H1 (cell line): Measurements from ENCODE around the gene GPR68. TPM values are rescaled to one million over a fixed set of nuclear protein-coding genes. Genes with fewer than 3 reads are reported as not detected.

Experiments
- CTCF ChIA-PET: fragments of 300-600 bp; sonication (Branson Sonifier 250); formaldehyde crosslinking; loops from one replicate; lab custom pipeline; 2021; ENCODE audit not compliant: partially characterized antibody; lab: Charles Lee
- POLR2A ChIA-PET: fragments of 300-600 bp; sonication (Branson Sonifier 250); formaldehyde crosslinking; loops from one replicate; lab custom pipeline; 2021; ENCODE audit warnings: inconsistent platforms; ENCODE audit not compliant: partially characterized antibody; lab: Charles Lee
- DNase-seq, 2 experiments: peaks; one replicate each; pipeline versions ENCODE4 v3.0.0 to v3.0.0-alpha.2; 2010 to 2022; ENCODE audit warnings: low spot score in 2 of 2, low read depth in 1 of 2, mixed read lengths in 1 of 2
- FAIRE-seq: peaks from 2 replicates; lab custom pipeline; 2011; peaks lifted over from hg19 to GRCh38; lab: Jason Lieb, UNC
- H2AFZ ChIP-seq: 2 replicates; pipeline ENCODE4 v1.8.1; 2012; ENCODE audit warnings: low read length, inconsistent platforms
- H2AK5ac ChIP-seq: 2 replicates; pipeline ENCODE4 v1.6.1; 2013; ENCODE audit warnings: low read depth, low read length
- H2BK120ac ChIP-seq: replicated peaks from 2 replicates; pipeline ENCODE3; 2013; ENCODE audit warnings: low read depth, low read length, inconsistent platforms
- H2BK12ac ChIP-seq: 2 replicates; pipeline ENCODE4 v1.6.1; 2013; ENCODE audit warnings: low read depth, low read length
- H2BK15ac ChIP-seq: 2 replicates; pipeline ENCODE4 v1.6.1; 2013; ENCODE audit warnings: low read length
- H2BK20ac ChIP-seq: 2 replicates; pipeline ENCODE4 v1.6.1; 2013; ENCODE audit warnings: low read length
- H2BK5ac ChIP-seq: 2 replicates; pipeline ENCODE4 v1.6.1; 2013; ENCODE audit warnings: low read depth, low read length
- H3K14ac ChIP-seq: 2 replicates; pipeline ENCODE4 v1.6.1; 2013; ENCODE audit warnings: inconsistent platforms; ENCODE audit not compliant: insufficient read length
- H3K18ac ChIP-seq: 2 replicates; pipeline ENCODE4 v1.6.1; 2013; ENCODE audit warnings: low read length; ENCODE audit errors: extremely low read depth
- H3K23ac ChIP-seq: 2 replicates; pipeline ENCODE4 v1.6.1; 2013; ENCODE audit warnings: inconsistent platforms; ENCODE audit not compliant: insufficient read length
- H3K23me2 ChIP-seq: 2 replicates; pipeline ENCODE4 v1.6.1; 2013; ENCODE audit warnings: low read depth, low read length
- H3K27ac ChIP-seq: 2 replicates; pipeline ENCODE4 v1.6.1; 2011; ENCODE audit warnings: low read depth, low read length, inconsistent platforms
- H3K27me3 ChIP-seq, 4 experiments: replicated peaks in 1 of 4; 1 replicate in 1 of 4; 2 replicates in 3 of 4; pipeline versions ENCODE4 v1.6.1 to v1.8.1; 2011 to 2013; ENCODE audit warnings: low read length in 3 of 4, mild to moderate bottlenecking in 3 of 4, inconsistent platforms in 2 of 4, mixed read lengths in 2 of 4, moderate library complexity in 1 of 4; ENCODE audit not compliant: control insufficient read depth in 3 of 4, insufficient read depth in 3 of 4; ENCODE audit errors: extremely low read depth in 1 of 4
- H3K36me3 ChIP-seq, 4 experiments: 2 replicates each; pipeline versions ENCODE4 v1.6.1 to v1.8.1; 2011 to 2013; ENCODE audit warnings: mild to moderate bottlenecking in 4 of 4, low read length in 3 of 4, moderate library complexity in 2 of 4, control low read depth in 1 of 4, inconsistent platforms in 1 of 4; ENCODE audit not compliant: insufficient read depth in 4 of 4, control insufficient read depth in 2 of 4
- H3K4ac ChIP-seq: replicated peaks from 2 replicates; pipeline ENCODE3; 2013; ENCODE audit warnings: low read length, low read depth, mixed read lengths, inconsistent platforms; ENCODE audit not compliant: insufficient read length
- H3K4me1 ChIP-seq, 4 experiments: replicated peaks in 1 of 4; 1 replicate in 1 of 4; 2 replicates in 3 of 4; pipeline versions ENCODE4 v1.6.1 to v1.8.1; 2011 to 2013; ENCODE audit warnings: low read length in 3 of 4, inconsistent platforms in 2 of 4, mixed read lengths in 1 of 4; ENCODE audit not compliant: insufficient read depth in 4 of 4, control insufficient read depth in 3 of 4
- H3K4me2 ChIP-seq, 2 experiments: 2 replicates each; pipeline versions ENCODE4 v1.6.1 to v1.8.1; 2011 to 2013; ENCODE audit warnings: low read depth in 2 of 2, low read length in 2 of 2, control low read depth in 1 of 2, inconsistent platforms in 1 of 2, mild to moderate bottlenecking in 1 of 2; ENCODE audit not compliant: insufficient read depth in 1 of 2
- H3K4me3 ChIP-seq, 4 experiments: fragments of 200-600, 300-600 bp in 1 of 4; sonication (generic), shearing (Covaris generic), sonication (Bioruptor Twin) in 1 of 4; 2 replicates each; pipeline versions ENCODE4 v1.5.1 to v1.8.1; 2011 to 2016; ENCODE audit warnings: low read length in 4 of 4, low read depth in 3 of 4, control low read depth in 2 of 4, inconsistent platforms in 2 of 4, mild to moderate bottlenecking in 2 of 4, mixed read lengths in 1 of 4, moderate library complexity in 1 of 4; ENCODE audit not compliant: insufficient read depth in 2 of 4; ENCODE audit errors: extremely low read depth in 1 of 4
- H3K56ac ChIP-seq: replicated peaks from 2 replicates; pipeline ENCODE3; 2013; ENCODE audit warnings: low read depth, mild to moderate bottlenecking, mixed read lengths, low read length, inconsistent platforms; ENCODE audit not compliant: insufficient read length
- H3K79me1 ChIP-seq: 2 replicates; pipeline ENCODE4 v1.6.1; 2013; ENCODE audit warnings: low read depth, low read length, control low read depth
- H3K79me2 ChIP-seq, 2 experiments: 2 replicates each; pipeline versions ENCODE4 v1.6.1 to v1.8.1; 2012 to 2013; ENCODE audit warnings: low read length in 2 of 2, mild to moderate bottlenecking in 2 of 2, inconsistent platforms in 1 of 2; ENCODE audit not compliant: insufficient read depth in 2 of 2, control insufficient read depth in 1 of 2
- H3K9ac ChIP-seq, 4 experiments: replicated peaks in 1 of 4; 1 replicate in 1 of 4; 2 replicates in 3 of 4; pipeline versions ENCODE4 v1.6.1 to v1.8.1; 2011 to 2013; ENCODE audit warnings: low read depth in 3 of 4, low read length in 3 of 4, control low read depth in 2 of 4, mild to moderate bottlenecking in 2 of 4, moderate library complexity in 2 of 4, inconsistent platforms in 1 of 4; ENCODE audit errors: extremely low read depth in 1 of 4
- H3K9me3 ChIP-seq, 2 experiments: 2 replicates each; pipeline versions ENCODE4 v1.6.1 to v1.8.1; 2012 to 2013; ENCODE audit warnings: mild to moderate bottlenecking in 2 of 2, moderate library complexity in 2 of 2, control low read depth in 1 of 2, inconsistent platforms in 1 of 2, low read depth in 1 of 2, low read length in 1 of 2, mixed read lengths in 1 of 2; ENCODE audit not compliant: insufficient read depth in 2 of 2
- H4K20me1 ChIP-seq, 2 experiments: replicated peaks in 1 of 2; 2 replicates each; pipeline versions ENCODE3 to v1.8.1; 2011 to 2013; ENCODE audit warnings: inconsistent platforms in 2 of 2, low read length in 2 of 2, mild to moderate bottlenecking in 1 of 2; ENCODE audit not compliant: insufficient read depth in 2 of 2, control insufficient read depth in 1 of 2
- H4K5ac ChIP-seq: 2 replicates; pipeline ENCODE4 v1.6.1; 2013; ENCODE audit warnings: low read length, low read depth, mixed read lengths, inconsistent platforms; ENCODE audit not compliant: insufficient read length
- H4K8ac ChIP-seq: 2 replicates; pipeline ENCODE4 v1.8.0; 2013; ENCODE audit warnings: mild to moderate bottlenecking, moderate library complexity, low read length, inconsistent platforms; ENCODE audit not compliant: insufficient read depth; ENCODE audit errors: extremely low read depth
- H4K91ac ChIP-seq: replicated peaks from 2 replicates; pipeline ENCODE3; 2013; ENCODE audit warnings: low read length, mixed read lengths, inconsistent platforms; ENCODE audit not compliant: insufficient read length
- ATF3 ChIP-seq: IDR thresholded peaks from 2 replicates; pipeline ENCODE4 v1.6.1; 2011; ENCODE audit warnings: low read depth, mild to moderate bottlenecking, low read length; ENCODE audit not compliant: insufficient read depth
- CEBPB ChIP-seq: IDR thresholded peaks from 2 replicates; pipeline ENCODE4 v1.6.1; 2012; ENCODE audit warnings: low read depth, low read length
- CTCF ChIP-seq, 3 experiments: IDR thresholded peaks; 1 replicate in 2 of 3; 2 replicates in 1 of 3; pipeline versions ENCODE4 v1.5.1 to v1.6.1; 2011; ENCODE audit warnings: low read length in 3 of 3, mild to moderate bottlenecking in 3 of 3, inconsistent platforms in 2 of 3, low read depth in 1 of 3, moderate library complexity in 1 of 3; ENCODE audit not compliant: insufficient read depth in 1 of 3; ENCODE audit errors: control extremely low read depth in 1 of 3
- EGR1 ChIP-seq: IDR thresholded peaks from 2 replicates; pipeline ENCODE4 v1.6.1; 2011; ENCODE audit warnings: low read depth, low read length, borderline replicate concordance
- GABPA ChIP-seq: IDR thresholded peaks from 2 replicates; pipeline ENCODE4 v1.6.1; 2011; ENCODE audit warnings: mild to moderate bottlenecking, low read length, moderate library complexity, borderline replicate concordance; ENCODE audit not compliant: insufficient read depth
- KDM1A ChIP-seq: fragments of 200-600, 300-600 bp; sonication (generic); IDR thresholded peaks from 2 replicates; pipeline ENCODE4 v1.7.1; 2016; ENCODE audit warnings: mild to moderate bottlenecking, low read length, borderline replicate concordance
- MAX ChIP-seq: IDR thresholded peaks from 2 replicates; pipeline ENCODE4 v1.6.1; 2012; ENCODE audit warnings: inconsistent platforms
- POU5F1 ChIP-seq: IDR thresholded peaks from 2 replicates; pipeline ENCODE4 v1.6.1; 2011; ENCODE audit warnings: low read depth, mild to moderate bottlenecking, low read length, moderate library complexity
- SP1 ChIP-seq: IDR thresholded peaks from 2 replicates; pipeline ENCODE4 v1.6.1; 2011; ENCODE audit warnings: low read depth, low read length
- USF2 ChIP-seq: IDR thresholded peaks from 2 replicates; pipeline ENCODE4 v1.6.1; 2011; ENCODE audit warnings: low read length, improper control_type of control experiment
- WGBS, 2 experiments: shearing (Covaris generic) in 1 of 2; methylation state at CpG; one replicate each; pipeline versions ENCODE4 v1.1.6 to v1.1.7; 2013 to 2015; ENCODE audit warnings: low lambda C conversion rate in 2 of 2, mixed read lengths in 2 of 2, inconsistent platforms in 1 of 2, low coverage in 1 of 2, missing lambda C conversion rate in 1 of 2; ENCODE audit not compliant: insufficient replicate concordance in 2 of 2, insufficient coverage in 1 of 2, insufficient read length in 1 of 2; ENCODE audit errors: extremely low coverage in 1 of 2, missing lambda C conversion rate in 1 of 2; 5-methylcytosine and 5-hydroxymethylcytosine counted together
- polyA plus RNA-seq, 7 experiments: library from polyadenylated mRNA; depleted of rRNA in 3 of 7; stranded (reverse) in 5 of 7; unstranded in 2 of 7; fragments of >200 nt in 5 of 7; fragments of 200-250 nt in 2 of 7; gene quantifications; 1 replicate in 5 of 7; 2 replicates in 1 of 7; 4 replicates in 1 of 7; pipeline versions ENCODE4 v1.2.1 to v1.2.3, GENCODE V29; 2011 to 2013; ENCODE audit warnings: missing spikeins in 2 of 7, mixed read lengths in 2 of 7
- total RNA-seq: library from RNA; stranded (reverse); fragmentation: NEBNext Ultra II Directional; extraction: Animal tissue kit (Norgen Biotek cat#: 25700); gene quantifications from 2 replicates; pipeline ENCODE4 v1.2.1, GENCODE V29; 2021

Gene GPR68
- total and polyA plus RNA-seq, 2 of the 8 experiments (the other 6 are each of a cell fraction or from before 2014, with no cell fraction given): 0.22 to 0.76 TPM

- no peak overlapping the region for H2BK15ac ChIP-seq
- H3K9me3 ChIP-seq: 0 out of 4 replicates have a peak, but pooled peaks cover 0 to 2% of the 10 kb centered on the region in 2 experiments
- no peak overlapping the region for H3K14ac ChIP-seq
- H3K4me1 ChIP-seq: no peaks in the 10 kb centered on the region; a peak in 1 of 7 replicates
- no peak overlapping the region for H2AK5ac ChIP-seq
- no peak overlapping the region for H4K91ac ChIP-seq
- no peak overlapping the region for H3K56ac ChIP-seq
- H4K5ac ChIP-seq: no peak overlapping the region
- peaks cover 0 to 2% of the 10 kb centered on the region in 2 experiments for H4K20me1 ChIP-seq
- H4K8ac ChIP-seq: no peak overlapping the region
- ChIA-PET CTCF (interaction anchor here (0.7 kb wide), 1 partner anchor 22 kb away, joined by 3 read pairs; no protein-coding TSS in a partner anchor), POLR2A (no interaction called here)
- H2BK20ac ChIP-seq: no peak overlapping the region
- no peak overlapping the region for H2BK5ac ChIP-seq
- H3K23ac ChIP-seq: no peak overlapping the region
- H3K27me3 ChIP-seq: no peaks in the 10 kb centered on the region
- no peak overlapping the region for H3K4me3 ChIP-seq
- WGBS, 2 experiments: 92% methylated on average over 10 of the region's 10 CpGs; no CpG with 5 or more reads in 1 of the 2 experiments
- no peaks in the 10 kb centered on the region for H3K23me2 ChIP-seq
- no peak overlapping the region for H2AFZ ChIP-seq
- H3K4ac ChIP-seq: no peak overlapping the region
- H2BK12ac ChIP-seq: no peak overlapping the region
- FAIRE-seq (no peak), DNase-seq (no peak)
- no peaks in the 10 kb centered on the region for H3K79me1 ChIP-seq
- no peak overlapping the region for H2BK120ac ChIP-seq
- no peak overlapping the region for H3K18ac ChIP-seq
- H3K4me2 ChIP-seq: no peak overlapping the region
- no peak overlapping the region for H3K9ac ChIP-seq
- no peaks in the 10 kb centered on the region for H3K79me2 ChIP-seq
- no peak overlapping the region for H3K27ac ChIP-seq
- peaks cover 6 to 28% (median 16%) of the 10 kb centered on the region in 4 experiments; a peak in 5 of 8 replicates for H3K36me3 ChIP-seq
- no peak for TF ChIP-seq EGR1
- no peak for TF ChIP-seq CTCF (IDR thresholded peaks at IDR 0.05; ENCODE audit: control extremely low read depth in 1 of 3, insufficient read depth in 1 of 3, low read depth in 1 of 3, low read length in 3 of 3)
- no peak for TF ChIP-seq MAX
- TF ChIP-seq USF2: no peak
- TF ChIP-seq GABPA: no peak
- no peak for TF ChIP-seq KDM1A
- no peak for TF ChIP-seq CEBPB
- TF ChIP-seq ATF3: no peak
- no peak for TF ChIP-seq SP1
- TF ChIP-seq POU5F1: no peak
These were observed 48.6 kb downstream of the GPR68 start for GRCh38 chr14:91195881-91196280.
